Fibroblast of mammary gland (primary cell): Measurements from ENCODE around the gene SCRT2.

ENCODE experiments used
- DNase-seq: peaks from one replicate; pipeline ENCODE4 v3.0.0-alpha.2; 2010; ENCODE audit warnings: low read depth
- H3K4me3 ChIP-seq: 2 replicates; pipeline ENCODE4 v1.5.1; 2011; ENCODE audit warnings: low read depth, mild to moderate bottlenecking, low read length, moderate library complexity; ENCODE audit not compliant: control insufficient read depth
- TF ChIP-seq, protein P1 (sequence below): conservative IDR thresholded peaks from 2 replicates; pipeline ENCODE4 v1.5.1; 2011; ENCODE audit warnings: low read depth, low read length, inconsistent platforms; ENCODE audit not compliant: control insufficient read depth, insufficient read depth

SCRT2 gene

DNA sequence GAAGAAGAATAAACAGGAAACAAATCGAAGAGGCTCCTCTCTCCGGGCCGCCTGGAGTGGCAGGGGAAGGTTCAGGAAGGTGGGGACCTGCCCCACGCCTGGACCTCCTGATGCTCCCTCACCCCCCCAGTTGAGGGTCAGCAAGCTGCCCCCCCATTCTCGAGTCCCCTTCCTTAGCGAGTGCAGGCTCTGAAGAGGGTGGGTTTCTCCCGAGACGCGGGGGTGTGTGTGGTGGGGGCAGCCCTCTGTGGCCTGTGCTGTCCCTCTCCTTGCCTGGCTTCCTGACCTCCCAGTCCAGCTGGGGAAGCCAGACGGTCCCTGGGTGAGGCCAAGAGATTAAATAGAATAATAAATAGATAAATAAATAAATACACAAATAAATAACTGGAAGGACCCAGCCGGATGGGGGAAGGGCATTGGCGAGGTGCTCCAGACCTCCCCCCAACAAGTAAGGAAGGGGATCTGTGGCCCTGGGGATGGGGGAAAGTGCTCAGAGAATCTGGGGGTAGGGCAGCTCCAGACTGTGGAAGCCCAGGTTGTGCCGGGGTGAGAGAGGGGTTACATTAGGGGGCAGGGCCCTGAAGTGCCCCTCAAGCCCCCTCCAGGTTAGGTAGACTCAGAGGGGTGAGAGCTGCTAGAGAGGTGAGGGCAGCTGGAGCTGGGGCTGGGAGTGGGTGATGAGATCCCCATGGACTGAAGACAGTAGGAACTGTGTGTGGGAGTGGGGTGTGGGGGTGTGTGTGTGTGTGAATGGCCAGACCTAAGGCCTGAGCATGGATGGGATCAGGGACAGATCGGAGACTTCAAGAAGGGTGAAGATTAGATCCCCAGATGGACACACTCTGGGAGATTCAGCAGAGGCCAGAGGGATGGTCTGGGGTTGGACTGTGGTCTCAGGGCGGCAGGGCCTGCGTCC, 13.1 kb downstream of the SCRT2 start:
- no peak for DNase-seq
- H3K4me3 ChIP-seq = no peak overlapping the region
- TF ChIP-seq, protein P1, sequence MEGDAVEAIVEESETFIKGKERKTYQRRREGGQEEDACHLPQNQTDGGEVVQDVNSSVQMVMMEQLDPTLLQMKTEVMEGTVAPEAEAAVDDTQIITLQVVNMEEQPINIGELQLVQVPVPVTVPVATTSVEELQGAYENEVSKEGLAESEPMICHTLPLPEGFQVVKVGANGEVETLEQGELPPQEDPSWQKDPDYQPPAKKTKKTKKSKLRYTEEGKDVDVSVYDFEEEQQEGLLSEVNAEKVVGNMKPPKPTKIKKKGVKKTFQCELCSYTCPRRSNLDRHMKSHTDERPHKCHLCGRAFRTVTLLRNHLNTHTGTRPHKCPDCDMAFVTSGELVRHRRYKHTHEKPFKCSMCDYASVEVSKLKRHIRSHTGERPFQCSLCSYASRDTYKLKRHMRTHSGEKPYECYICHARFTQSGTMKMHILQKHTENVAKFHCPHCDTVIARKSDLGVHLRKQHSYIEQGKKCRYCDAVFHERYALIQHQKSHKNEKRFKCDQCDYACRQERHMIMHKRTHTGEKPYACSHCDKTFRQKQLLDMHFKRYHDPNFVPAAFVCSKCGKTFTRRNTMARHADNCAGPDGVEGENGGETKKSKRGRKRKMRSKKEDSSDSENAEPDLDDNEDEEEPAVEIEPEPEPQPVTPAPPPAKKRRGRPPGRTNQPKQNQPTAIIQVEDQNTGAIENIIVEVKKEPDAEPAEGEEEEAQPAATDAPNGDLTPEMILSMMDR = no peak

DNA sequence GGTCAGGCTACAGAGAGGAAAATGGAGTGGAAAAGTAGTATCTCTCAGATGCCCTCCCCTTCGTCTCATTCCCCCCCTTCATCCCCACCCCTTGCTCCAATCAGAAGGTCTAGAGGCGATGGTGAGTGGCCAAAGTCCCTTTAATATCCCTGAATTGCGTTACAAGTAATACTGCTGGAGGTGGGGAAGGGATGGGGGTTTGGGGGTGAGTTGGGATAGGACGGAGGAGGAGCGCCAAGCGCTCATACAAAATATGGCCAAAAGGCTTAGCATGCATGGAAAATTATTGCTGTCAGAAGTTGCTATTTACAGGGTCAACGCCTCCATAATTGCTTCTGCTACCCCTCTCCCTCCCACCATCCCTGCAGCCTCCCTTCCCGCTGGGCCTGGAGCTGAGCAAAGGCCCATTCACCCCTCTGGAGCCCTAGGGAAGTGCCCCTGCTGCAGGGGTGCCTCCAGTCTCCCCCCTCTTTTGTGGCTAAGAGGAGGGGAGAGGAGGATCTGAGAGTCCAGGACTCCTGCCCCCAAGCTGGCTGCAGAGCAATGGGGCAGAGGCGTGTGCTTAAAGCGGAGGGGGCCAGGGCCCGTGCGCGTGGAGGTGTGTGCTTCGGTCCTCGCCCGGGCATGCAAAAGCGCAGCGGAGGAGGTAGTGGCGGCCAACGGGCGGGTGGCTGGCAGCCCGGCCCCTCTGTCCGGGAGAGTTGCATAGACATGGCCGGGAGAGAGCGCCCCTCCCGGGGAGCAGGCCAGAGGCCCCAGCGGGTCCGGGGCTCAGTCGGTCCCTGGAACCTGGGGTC, 13.9 kb downstream of the SCRT2 start:
- H3K4me3 ChIP-seq = no peak overlapping the region
- TF ChIP-seq, protein P1 = no peak
- no peak for DNase-seq

DNA sequence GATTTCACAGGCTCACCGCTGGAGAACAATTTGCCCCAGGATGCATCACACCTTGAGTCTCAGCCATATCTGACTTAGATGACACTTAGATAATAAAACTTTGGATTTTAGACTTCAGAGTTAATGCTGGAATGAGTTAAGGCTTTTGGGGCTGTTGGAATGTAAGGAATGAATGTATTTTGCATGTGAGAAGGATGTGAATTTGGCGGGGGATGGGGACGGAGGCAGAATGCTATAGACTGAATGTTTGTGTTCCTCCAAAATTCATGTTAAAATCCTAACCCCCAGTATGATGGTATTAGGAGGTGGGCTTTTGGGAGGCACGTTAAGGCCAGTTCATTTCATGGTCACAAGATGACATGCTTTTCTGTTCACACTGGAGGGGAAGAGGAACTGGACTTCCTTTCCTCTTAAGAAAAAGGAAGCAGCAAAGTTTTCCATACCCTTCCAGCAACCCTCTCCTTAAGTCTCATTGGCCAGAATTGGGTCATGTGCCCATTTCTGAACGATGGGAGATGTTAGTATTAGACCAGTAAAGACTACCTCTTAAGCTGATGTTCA, 16.8 kb downstream of the SCRT2 start:
- DNase-seq = no peak
- TF ChIP-seq, protein P1 = no peak
- no peak overlapping the region for H3K4me3 ChIP-seq

DNA sequence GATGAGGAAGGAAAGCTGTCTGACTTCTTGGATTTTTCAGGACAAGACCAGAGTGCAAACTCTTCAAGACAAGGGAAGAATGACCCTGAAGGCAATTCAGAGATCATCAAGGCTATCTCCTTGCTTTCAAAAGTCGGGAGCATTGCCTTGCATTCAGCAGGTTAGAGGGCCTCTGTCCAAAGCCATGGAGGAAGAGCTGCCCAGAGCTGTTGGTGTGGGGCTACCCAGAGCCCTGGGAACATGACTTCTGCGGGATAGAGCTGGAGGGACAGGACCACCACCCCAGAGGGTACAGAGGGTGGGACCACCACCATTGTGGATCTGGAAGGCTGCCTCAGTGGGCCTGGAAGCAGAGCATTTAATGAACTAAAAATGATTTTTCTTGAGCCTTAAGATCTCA, 17.4 kb downstream of the SCRT2 start:
- no peak overlapping the region for H3K4me3 ChIP-seq
- TF ChIP-seq, protein P1 = no peak
- DNase-seq = no peak

DNA sequence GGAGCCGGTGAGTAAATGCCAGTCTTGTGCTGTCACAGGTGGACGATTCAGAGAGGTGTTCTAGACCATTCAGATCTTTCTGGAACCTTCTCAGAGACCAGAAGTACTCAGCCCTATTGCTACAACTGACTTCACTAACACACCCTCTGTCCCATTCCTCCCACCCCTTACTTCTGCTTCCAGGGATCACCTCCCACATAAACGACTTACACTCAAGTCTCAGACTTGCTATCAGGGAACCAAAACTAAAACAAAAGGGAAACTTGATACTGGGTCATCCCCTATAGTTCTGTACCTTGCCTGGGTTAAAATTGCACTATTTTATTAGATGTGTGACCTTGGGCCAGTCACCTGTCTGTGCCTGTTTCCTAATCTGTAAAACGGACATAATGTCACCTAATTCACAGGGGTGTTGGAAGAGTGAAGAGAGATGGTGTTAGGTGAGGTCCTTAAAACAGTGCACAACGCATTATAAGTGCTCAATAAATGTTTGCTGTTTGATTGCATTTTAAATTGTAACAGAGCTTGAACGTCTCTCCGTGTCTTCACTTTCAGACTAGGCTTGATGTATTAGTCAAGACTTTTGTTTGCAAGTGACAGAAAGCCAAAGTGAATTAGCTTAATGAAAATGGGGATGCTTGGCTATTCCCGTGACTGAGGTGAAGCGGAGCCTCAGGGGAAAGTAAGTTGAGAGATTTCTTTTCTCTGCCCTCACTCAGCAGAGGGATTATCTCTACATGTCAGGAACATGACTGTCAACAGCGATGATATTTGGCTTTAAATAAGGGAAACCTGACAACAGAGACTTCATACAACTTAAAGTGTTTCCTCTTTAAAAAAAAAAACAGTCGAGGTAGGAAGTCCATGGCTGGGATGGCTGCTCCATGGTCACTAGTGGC, 19.6 kb downstream of the SCRT2 start:
- TF ChIP-seq, protein P1 = no peak
- H3K4me3 ChIP-seq = no peak overlapping the region
- no peak for DNase-seq

DNA sequence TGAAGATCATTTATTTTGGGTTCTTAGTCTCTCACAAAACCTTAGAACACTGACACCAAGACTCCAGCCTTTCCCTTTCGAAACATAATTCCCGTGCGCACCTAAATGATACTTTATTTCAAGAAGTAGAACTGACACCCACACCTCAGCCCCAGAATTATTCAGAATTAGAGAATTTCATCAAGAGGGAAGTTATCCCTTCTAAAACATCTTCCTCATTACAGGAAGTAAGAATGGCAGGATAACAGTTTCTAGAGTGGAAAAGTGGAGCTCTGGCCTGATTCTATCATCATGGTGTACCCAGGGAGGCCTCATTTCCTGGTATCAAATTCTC, 21.2 kb downstream of the SCRT2 start:
- H3K4me3 ChIP-seq = no peak overlapping the region
- DNase-seq = no peak
- TF ChIP-seq, protein P1 = no peak
